Adipocyte (in vitro differentiated cells): ENCODE measurements around the gene CDH4.

Experiments
- DNase-seq: peaks from one replicate; pipeline ENCODE4 v3.0.0-alpha.2; 2015; ENCODE audit warnings: low read depth
- H3K27me3 ChIP-seq: replicated peaks from 2 replicates; pipeline ENCODE4 v1.7.0; 2013; ENCODE audit warnings: mild to moderate bottlenecking, low read length, moderate library complexity; ENCODE audit not compliant: control insufficient read depth, insufficient read depth
- H3K36me3 ChIP-seq: 2 replicates; pipeline ENCODE4 v1.7.0; 2013; ENCODE audit warnings: low read length, mild to moderate bottlenecking, moderate library complexity; ENCODE audit not compliant: control insufficient read depth, insufficient read depth, severe bottlenecking
- H3K4me1 ChIP-seq: 2 replicates; pipeline ENCODE4 v1.7.0; 2013; ENCODE audit warnings: mild to moderate bottlenecking, low read length, moderate library complexity; ENCODE audit not compliant: control insufficient read depth, insufficient read depth
- H3K4me3 ChIP-seq: 2 replicates; pipeline ENCODE4 v1.7.0; 2013; ENCODE audit warnings: mild to moderate bottlenecking, low read length, moderate library complexity
- H3K9ac ChIP-seq: 2 replicates; pipeline ENCODE4 v1.7.0; 2013; ENCODE audit warnings: mild to moderate bottlenecking, low read length, moderate library complexity
- H3K9me3 ChIP-seq: 2 replicates; pipeline ENCODE4 v1.7.0; 2013; ENCODE audit warnings: mild to moderate bottlenecking, low read length, moderate library complexity; ENCODE audit not compliant: control insufficient read depth

Gene CDH4

GRCh38 chr20:61668065-61668650 is 416.1 kb downstream of the CDH4 start:
- DNase-seq = no peak
- Histone ChIP-seq H3K4me1 (no peaks in the 10 kb centered on the region), H3K9ac (no peak overlapping the region), H3K36me3 (no peaks in the 10 kb centered on the region), H3K9me3 (no peaks in the 10 kb centered on the region), H3K4me3 (no peak overlapping the region), H3K27me3 (peaks cover 9% of the 10 kb centered on the region)

GRCh38 chr20:61668771-61669503 is 416.9 kb downstream of the CDH4 start:
- DNase-seq = no peak
- Histone ChIP-seq H3K36me3 (no peaks in the 10 kb centered on the region), H3K4me1 (no peaks in the 10 kb centered on the region), H3K9me3 (no peaks in the 10 kb centered on the region), H3K4me3 (no peak overlapping the region), H3K9ac (no peak overlapping the region), H3K27me3 (peaks cover 9% of the 10 kb centered on the region)

- Histone ChIP-seq H3K9ac (no peak overlapping the region), H3K36me3 (no peaks in the 10 kb centered on the region), H3K4me3 (no peak overlapping the region), H3K4me1 (no peaks in the 10 kb centered on the region), H3K9me3 (no peaks in the 10 kb centered on the region), H3K27me3 (peaks cover 9% of the 10 kb centered on the region)
- no peak for DNase-seq
These were observed 418.2 kb downstream of the CDH4 start for GRCh38 chr20:61670274-61670673.

- no peak for DNase-seq
These were observed 419.5 kb downstream of the CDH4 start for GRCh38 chr20:61671559-61671958.

GRCh38 chr20:61673152-61673847 is 421.2 kb downstream of the CDH4 start:
- Histone ChIP-seq H3K9ac (no peak overlapping the region), H3K4me3 (no peak overlapping the region), H3K4me1 (no peaks in the 10 kb centered on the region), H3K36me3 (no peaks in the 10 kb centered on the region), H3K27me3 (peaks cover 4% of the 10 kb centered on the region), H3K9me3 (no peaks in the 10 kb centered on the region)
- no peak for DNase-seq

More at GRCh38 chr20:61671559-61671958, 419.5 kb downstream of the CDH4 start:
- Histone ChIP-seq H3K9ac (no peak overlapping the region), H3K36me3 (no peaks in the 10 kb centered on the region), H3K4me3 (no peak overlapping the region), H3K4me1 (no peaks in the 10 kb centered on the region), H3K9me3 (no peaks in the 10 kb centered on the region), H3K27me3 (peaks cover 7% of the 10 kb centered on the region)

GRCh38 chr20:61674121-61674520 is 422.1 kb downstream of the CDH4 start:
- H3K27me3 ChIP-seq = peaks cover 7% of the 10 kb centered on the region
- DNase-seq = no peak
- H3K9ac ChIP-seq = no peak overlapping the region
- no peaks in the 10 kb centered on the region for H3K36me3 ChIP-seq
- no peaks in the 10 kb centered on the region for H3K9me3 ChIP-seq
- H3K4me3 ChIP-seq = no peak overlapping the region
- no peaks in the 10 kb centered on the region for H3K4me1 ChIP-seq

GRCh38 chr20:61674688-61675087 is 422.6 kb downstream of the CDH4 start:
- Histone ChIP-seq H3K27me3 (peaks cover 7% of the 10 kb centered on the region), H3K4me1 (no peaks in the 10 kb centered on the region), H3K9me3 (no peaks in the 10 kb centered on the region), H3K4me3 (no peak overlapping the region), H3K36me3 (no peaks in the 10 kb centered on the region), H3K9ac (no peak overlapping the region)
- no peak for DNase-seq

GRCh38 chr20:61677928-61678327 is 425.9 kb downstream of the CDH4 start:
- H3K27me3 ChIP-seq = peaks cover 7% of the 10 kb centered on the region
- no peak overlapping the region for H3K9ac ChIP-seq
- no peaks in the 10 kb centered on the region for H3K36me3 ChIP-seq
- no peak overlapping the region for H3K4me3 ChIP-seq
- no peaks in the 10 kb centered on the region for H3K4me1 ChIP-seq
- no peak for DNase-seq
- no peaks in the 10 kb centered on the region for H3K9me3 ChIP-seq

- Histone ChIP-seq H3K4me1 (no peaks in the 10 kb centered on the region), H3K4me3 (no peak overlapping the region), H3K27me3 (peaks cover 12% of the 10 kb centered on the region), H3K9me3 (no peaks in the 10 kb centered on the region), H3K9ac (no peak overlapping the region), H3K36me3 (no peaks in the 10 kb centered on the region)
- no peak for DNase-seq
These were observed 426.4 kb downstream of the CDH4 start for GRCh38 chr20:61678437-61678836.

- Histone ChIP-seq H3K9ac (no peak overlapping the region), H3K4me3 (no peak overlapping the region), H3K9me3 (no peaks in the 10 kb centered on the region), H3K4me1 (no peaks in the 10 kb centered on the region), H3K27me3 (peaks cover 21% of the 10 kb centered on the region), H3K36me3 (no peaks in the 10 kb centered on the region)
- no peak for DNase-seq
These were observed 427.4 kb downstream of the CDH4 start for GRCh38 chr20:61679473-61679872.

- no peaks in the 10 kb centered on the region for H3K4me1 ChIP-seq
- H3K9me3 ChIP-seq = no peaks in the 10 kb centered on the region
- no peak overlapping the region for H3K9ac ChIP-seq
- no peak for DNase-seq
- H3K36me3 ChIP-seq = no peaks in the 10 kb centered on the region
- H3K27me3 ChIP-seq = peaks cover 27% of the 10 kb centered on the region
- H3K4me3 ChIP-seq = no peak overlapping the region
These were observed 428.0 kb downstream of the CDH4 start for GRCh38 chr20:61680096-61680495.
